Inferior parietal cortex (tissue), 1 donor: ENCODE measurements around the gene MPO.

Source experiments
- DNase-seq: peaks from one replicate; pipeline ENCODE4 v3.0.0-alpha.2; 2016; ENCODE audit errors: extremely low spot score

Gene MPO

DNA sequence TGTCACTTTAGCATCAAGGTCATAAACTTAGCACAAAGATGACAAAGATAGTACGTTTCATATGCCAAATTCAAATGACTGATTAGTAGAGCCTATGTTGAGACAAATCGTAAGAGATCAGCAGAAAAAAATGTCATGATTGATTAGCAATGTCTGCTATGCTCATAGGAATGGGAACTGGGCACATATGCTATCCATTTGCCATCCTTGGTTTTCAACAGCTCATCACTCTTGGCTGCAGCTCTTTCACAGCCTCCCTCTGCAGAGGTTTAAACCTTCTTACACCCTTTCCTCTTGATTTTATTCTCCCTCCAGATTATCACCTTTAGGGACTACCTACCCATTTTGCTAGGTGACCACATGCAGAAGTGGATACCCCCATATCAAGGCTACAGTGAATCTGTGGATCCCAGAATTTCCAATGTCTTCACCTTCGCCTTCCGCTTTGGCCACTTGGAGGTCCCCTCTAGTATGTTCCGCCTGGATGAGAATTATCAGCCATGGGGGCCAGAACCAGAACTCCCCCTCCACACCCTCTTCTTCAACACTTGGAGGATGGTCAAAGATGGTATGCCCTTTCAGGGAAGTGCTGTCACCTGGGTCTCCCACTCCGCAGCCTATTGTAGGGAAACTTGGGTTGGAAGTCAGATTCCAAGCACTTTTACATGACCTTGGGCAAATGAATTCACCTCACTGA, 16.2 kb downstream of the MPO start:
- no peak for DNase-seq

DNA sequence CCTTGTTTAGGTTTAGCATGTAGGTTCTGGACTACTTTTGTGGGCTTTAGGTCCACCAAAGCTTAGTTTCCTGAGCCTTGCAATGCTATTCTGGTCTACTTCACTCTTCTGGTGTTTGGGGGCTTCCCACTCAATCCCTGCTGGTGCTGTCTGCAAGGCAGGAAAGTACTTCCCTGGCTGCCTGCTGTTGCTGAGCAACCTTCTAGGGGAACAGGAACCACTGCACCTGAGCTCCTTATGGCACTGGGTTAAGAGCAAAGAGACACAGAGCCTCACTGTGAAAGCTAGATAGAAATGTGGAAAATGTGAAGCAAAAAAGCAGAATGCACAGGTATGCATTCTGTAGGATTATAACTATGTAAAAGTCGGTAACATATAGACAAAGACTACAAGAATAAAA, 17.0 kb downstream of the MPO start:
- no peak for DNase-seq

DNA sequence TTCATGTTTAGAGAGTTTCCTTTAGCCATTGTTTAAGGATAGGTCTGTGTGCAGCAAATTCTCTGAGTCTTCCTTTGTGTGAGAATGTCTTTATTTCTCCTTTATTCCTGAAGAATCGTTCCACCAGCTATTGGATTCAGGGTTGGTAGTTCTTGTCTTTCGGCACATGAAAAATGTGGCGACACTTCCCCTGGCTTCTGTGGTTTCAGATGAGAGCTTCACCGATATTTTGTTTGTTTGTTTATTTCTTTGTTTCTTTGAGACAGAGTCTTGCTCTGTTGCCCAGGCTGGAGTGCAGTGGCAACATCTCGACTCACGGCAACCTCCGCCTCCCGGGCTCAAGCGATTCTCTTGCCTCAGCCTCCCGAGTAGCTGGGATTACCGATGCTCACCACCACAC, 18.6 kb downstream of the MPO start:
- DNase-seq: no peak

DNA sequence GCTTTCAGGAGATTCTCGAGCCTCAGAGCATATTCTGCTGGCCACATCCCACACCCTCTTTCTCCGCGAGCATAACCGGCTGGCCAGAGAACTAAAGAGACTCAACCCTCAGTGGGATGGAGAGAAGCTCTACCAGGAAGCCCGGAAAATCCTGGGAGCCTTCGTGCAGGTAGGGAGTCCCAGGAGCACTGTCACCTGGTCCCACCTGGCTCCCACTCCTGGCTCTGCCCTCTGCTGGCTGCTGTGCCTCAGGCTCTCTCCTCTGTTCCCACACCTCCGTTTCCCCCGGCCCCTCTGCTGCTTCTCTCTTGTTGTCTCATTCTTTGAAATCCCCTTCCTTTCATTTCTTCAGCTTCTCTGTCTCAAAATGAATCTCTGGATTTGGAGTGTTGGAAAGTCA, 25.9 kb downstream of the MPO start:
- no peak for DNase-seq

DNA sequence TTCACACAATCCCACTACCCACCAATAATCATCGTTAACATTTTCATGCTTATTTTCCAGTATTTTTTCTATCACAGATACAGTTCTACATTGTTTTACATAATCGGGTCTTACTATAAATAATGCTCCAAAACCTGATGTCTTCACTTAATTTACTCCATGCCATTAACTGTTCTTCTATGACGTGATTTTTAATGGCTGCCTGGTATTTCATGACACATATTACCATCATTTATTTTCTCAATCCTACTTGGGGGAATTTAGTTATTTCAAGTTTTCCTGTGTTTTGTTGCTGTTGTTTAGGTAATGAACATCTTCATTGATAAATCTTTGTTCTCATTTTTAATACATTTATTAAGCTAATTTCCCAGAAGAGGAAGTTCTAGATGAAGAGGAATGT, 27.7 kb downstream of the MPO start:
- no peak for DNase-seq

DNA sequence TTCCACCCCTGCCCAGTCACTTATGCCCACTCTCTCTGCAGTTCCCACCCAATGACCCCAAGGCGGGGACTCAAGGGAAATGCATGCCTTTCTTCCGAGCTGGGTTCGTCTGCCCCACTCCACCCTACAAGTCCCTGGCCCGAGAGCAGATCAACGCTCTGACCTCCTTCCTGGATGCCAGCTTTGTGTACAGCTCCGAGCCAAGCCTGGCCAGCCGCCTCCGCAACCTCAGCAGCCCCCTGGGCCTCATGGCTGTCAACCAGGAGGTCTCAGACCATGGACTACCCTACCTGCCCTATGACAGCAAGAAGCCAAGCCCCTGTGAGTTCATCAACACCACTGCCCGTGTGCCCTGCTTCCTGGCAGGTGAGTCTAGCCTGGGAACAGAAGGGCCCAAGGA, 28.6 kb downstream of the MPO start:
- DNase-seq: no peak

DNA sequence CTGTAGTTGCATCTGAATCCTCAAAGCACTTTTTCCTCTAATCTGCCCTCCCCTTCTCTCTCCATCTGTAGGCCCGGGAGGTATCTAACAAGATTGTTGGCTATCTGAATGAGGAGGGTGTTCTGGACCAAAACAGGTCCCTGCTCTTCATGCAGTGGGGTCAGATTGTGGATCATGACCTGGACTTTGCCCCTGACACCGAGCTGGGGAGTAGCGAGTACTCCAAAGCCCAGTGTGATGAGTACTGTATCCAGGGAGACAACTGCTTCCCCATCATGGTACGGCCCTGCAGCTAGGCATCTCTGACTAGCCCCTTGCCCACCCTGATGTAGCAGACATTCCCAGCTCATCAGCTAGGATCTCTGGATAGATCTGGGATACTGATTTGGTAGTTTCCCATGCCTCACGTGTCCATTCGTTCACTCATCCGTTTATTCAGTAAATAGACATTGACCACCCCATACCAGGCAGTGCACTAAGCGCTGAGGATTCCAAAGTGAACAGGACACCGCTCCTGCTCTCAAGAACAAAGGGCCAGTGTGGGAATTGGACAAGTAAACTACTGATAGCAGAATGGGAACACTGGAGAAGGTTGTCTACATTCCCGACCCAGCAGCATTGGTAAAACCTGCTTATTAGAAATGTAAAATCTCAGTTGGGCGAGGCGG, 30.3 kb downstream of the MPO start:
- DNase-seq: no peak

DNA sequence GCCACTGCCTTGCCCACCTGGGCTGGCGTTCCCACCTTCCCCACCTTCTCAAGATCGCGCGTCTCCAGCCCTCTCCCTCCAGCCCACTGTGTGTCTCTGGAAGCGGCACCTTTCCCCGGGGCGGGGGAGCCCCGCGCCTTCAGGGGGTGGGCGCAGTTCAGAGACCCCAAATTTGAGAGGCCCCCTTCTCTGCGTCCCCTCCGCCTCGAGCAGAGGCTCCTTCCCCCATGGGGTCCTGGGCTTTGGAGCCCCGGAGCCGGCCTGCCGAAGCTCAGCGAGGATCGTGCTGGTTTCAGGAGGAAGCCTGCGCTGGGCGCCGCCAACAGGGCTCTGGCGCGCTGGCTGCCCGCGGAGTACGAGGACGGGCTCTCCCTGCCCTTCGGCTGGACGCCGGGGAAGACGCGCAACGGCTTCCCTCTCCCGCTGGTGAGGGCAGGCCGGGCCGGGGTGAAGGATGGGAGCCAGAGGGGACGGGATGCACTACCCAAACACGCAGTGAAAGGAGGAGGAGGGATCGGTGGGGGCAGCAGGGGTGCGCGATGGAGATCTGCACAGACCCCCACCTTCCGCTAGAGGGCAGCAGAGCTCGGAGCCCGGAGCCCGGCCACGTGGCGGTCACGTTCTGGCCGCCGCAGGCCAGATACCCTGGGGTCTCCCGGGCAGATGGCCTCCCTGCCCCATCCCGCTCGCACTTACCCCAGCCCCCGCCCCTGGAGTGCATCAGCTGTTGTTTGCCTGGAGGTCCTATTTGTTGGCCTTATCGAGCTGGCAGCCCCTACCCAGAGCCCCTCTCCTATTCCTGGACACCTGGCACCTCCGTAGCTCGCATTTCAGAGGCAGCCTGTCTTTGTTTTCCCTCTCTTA, 31.2 kb downstream of the MPO start:
- peak; percentile 69 for DNase-seq

DNA sequence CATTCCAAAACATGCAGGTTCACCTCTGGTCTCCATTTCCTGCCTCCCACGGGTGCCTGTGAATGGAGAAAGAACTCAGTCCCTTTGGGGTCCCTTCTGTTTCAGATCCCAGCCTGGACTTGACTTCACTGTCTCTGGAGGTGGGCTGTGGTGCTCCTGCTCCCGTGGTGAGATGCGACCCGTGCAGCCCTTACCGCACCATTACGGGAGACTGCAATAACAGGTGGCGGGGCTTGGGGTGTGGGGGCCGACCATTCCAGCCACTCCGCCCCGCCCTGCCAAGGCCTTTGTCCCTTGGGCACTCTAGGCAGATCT, 31.8 kb downstream of the MPO start:
- no peak for DNase-seq

DNA sequence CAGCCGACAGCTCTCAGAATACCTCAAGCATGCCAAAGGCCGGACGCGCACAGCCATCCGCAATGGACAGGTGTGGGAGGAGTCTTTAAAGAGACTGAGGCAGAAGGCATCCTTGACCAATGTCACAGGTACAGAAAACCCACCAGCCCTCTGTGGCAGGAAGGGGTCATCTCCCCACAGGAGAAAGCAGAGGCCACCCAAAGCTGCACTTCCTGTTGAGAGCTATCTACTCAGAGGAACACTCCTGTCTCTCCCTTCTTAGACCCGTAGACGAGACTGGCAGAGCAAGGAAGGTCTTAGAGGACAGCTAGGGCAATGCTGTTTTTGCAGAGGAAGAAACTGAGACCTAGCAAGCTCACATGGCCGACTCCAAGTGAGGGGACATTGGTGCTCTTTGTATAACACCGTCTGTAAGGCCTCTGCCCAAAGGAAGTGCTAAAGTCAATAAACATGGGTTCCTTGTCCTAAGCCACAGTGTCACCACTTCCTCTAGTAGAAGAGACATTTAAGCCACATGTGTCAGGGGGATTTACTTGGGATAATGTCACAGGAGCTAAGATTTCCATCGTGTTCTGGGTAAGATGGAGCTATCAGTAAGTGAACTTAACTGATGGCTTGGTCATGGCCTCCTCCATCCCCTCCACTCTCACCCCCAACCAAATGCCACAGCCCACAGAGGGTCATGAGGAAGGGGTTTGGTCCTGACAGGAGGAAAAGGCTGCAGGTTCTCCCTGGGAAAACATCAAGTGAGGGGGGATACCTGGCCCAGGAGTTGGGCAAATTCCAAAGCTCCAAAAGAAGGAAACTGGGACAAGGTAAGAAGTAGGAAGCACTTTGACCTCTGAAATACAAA, 33.0 kb downstream of the MPO start:
- no peak for DNase-seq

DNA sequence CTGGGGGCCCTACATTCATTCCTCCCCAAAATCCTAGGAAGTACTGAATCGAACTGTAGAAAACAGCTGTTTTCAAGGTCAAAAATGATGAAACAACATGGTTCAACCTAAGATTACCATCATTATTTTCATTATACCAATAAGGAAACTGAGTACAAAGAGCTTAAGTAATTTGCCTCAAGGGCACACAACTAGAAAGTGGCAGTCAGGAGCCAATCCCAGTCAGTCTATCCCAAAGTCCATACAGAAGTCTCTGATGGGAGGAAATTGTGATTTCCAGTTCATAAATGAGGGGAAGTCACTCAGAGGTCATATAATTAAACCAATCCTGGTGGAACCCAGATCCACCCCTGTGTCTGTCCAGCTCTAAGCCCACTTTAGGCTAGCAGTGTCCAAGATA, 34.0 kb downstream of the MPO start:
- no peak for DNase-seq

DNA sequence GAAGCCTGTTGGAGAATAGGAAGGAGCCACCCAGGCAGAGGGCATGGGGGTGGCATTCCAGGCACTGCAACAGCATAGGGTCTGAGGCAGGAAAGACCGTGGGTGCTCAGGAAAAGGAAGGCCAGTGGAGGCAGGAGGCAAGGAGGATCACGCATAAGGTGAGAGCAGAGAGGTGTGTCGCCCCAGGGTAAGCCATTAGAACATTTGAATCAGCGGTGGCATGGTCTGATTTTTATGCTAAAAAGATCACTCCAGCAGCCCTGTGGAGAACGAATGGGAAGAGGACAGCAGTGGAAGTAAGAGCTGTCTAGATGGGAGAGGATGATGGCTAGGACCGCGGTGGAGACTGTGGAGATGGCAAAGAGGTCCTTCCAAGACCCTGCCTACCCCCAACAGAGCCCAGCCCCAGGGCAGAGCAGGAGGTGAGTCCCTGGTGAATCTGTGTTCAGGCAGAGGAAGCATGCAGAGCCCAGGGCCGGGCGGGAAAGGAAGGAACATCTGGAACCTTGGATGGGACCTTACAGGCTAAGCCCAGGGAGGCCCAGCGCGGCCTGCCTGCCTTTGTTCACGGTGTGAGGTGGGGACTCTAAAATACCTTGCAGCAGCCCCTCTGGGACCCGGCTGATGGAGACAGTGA, 34.5 kb downstream of the MPO start:
- DNase-seq: no peak

DNA sequence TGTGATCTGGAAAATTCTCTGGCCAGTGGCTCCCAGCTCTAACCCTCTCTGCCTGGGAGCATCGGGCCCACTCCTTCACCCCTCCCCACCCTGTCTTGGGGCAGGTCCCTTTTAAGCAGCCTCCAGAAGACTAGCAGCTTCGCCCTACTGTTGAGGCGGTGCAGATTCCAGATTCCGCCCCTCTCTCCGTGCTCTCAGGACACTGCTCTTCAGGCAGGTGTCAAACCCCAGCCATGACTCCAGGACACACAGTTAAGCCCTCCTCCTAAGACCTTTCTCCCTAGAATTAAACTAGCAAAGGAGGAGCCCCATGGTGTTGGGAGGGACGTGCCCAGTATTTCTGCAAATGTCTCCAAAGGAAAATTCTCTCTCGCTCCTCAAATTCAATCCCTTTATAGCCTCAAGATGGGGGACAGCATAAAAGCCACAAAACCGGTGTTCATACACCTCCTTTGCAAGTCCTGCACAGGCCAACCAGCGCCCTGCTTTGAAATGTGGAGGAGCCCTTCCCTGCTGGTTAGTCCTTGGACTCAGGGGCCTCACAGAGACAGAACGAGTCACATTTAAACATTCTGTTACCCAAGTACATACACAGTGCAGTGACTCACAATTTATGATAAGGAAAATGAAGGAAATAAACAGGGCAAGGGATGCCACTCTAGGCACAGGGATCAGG, 35.2 kb downstream of the MPO start:
- DNase-seq: no peak

DNA sequence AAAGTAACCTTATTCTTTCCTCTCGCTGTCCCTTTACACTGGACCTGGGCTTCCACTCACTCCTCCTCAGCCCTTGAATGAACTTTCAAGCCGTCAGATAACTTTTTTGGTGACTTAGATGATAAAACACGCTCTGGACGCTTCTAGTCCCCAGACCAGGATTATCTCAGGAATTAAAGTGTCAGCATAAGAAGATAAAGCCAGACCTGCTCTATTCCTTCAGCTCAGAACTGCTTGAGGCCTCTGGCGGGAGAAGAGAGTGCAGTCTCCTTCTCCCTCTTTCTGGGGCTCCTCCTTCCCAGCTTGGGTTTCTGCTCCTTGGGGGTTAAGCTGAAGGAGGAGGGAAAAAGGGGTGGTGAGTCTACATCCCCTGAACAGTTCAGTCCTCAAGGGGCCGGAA, 35.8 kb downstream of the MPO start:
- DNase-seq: no peak

DNA sequence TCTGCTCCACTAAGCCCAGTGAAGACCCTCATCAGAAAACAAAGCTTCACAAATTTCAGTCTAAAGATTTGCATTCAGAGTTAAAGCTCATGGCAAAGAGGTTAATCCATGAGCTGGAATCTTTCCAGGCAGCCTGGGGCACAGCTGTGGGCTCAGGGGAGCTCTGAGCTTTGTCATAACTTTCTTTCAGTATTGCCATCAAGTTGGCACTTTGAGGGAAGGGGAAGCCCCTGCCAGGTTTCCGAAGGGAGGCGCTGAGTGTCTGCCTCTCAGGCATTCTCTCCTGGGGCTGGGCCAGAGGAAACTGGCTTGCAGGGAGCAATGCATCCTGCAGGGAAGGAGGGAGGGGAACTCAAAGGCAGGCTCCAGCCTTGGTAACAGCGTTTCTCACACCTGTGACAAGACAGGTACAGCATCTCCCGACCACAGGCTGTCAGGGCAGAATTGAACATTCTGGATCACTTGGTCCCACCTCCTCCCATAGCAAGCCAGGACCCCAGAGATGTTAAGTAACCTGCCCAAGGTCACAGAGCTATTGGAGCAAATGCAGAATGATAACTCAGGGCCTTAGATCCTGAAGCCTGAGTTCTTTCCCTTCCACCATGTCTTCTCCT, 38.5 kb downstream of the MPO start:
- DNase-seq: no peak

DNA sequence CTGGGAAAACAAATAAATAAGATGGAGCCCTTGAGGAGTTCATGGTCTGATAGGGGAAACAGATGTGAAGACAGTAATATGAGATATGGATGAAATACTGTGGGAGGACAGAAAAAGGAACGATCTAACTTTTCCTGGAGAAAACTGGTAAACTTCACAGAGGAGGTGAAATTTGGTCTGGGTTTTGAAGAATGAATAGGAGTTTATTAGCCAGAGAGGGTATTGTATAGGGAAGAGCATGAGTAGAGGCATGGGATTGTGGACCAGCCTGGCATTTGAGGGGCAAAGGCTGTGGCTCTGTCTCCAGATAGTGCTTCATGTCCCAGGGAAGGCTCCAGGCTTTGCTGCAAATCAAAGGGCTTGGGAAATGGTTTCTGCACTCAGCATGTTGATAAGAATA, 40.7 kb downstream of the MPO start:
- no peak for DNase-seq

DNA sequence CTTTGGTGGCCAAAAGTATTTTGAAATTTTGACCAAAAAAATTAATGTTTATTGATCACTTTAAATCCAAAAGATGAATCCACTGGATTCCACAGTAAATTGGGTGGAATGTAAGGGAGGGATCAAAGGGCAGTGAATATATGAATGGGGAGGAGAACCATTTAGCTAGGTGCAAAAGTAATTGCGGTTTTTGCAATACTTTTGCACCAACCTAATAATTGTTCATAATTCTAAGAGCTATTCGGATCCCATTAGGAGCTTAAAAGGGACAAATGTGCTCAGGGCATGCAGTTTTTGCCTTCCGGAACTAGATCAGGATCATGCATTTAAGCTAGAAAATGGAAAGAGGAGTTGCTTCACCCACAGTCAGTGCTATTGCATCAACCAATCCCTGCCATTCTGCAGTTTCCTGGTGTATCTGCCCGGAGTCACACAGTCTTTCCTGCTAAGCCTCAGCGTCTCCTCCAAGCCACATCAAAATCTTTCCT, 42.5 kb downstream of the MPO start, which contains the start of gene LPO:
Gene LPO (plus strand): TSS at position 438 of the 488 bp plus-strand sequence. CDS start 4,396 bp downstream, outside the sequence.
- DNase-seq: no peak

DNA sequence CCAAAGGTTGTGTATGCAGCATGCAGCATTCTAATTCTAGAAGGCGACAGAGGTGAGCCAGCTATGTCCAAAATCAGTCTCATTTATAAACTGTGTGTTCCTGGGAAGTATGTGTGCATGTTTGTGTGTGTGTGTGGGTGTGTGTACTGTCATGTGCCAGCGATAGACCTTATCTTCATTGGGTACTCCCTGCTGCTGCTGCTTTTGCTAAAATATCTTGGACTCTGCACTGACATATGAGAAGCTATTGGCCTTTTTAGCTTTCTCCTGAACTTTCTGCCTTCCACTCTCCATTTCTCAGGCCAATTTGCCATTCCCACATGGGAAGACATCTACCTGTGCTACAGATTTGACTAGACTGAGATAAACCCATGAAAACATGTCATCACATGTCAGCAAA, 44.3 kb downstream of the MPO start:
- no peak for DNase-seq

DNA sequence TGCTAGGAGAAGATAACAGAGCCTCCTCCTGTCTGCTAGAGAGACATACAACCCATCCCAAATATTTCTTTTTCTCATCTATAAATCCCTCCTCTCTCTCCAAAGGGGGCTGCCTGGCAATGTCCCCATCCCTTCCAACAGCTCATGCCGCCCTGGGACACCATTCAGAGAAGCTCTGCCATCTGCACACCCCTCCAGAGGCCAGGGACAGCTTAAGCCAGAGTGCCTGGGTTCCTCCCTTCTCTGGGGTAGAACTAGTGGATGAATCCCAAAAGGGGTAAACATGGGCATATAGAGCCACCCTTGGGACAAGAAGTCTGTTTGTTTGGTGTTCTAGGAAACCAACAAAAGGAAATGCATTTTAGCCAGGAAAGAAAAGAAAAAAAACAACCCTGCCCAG, 44.9 kb downstream of the MPO start:
- DNase-seq: no peak

DNA sequence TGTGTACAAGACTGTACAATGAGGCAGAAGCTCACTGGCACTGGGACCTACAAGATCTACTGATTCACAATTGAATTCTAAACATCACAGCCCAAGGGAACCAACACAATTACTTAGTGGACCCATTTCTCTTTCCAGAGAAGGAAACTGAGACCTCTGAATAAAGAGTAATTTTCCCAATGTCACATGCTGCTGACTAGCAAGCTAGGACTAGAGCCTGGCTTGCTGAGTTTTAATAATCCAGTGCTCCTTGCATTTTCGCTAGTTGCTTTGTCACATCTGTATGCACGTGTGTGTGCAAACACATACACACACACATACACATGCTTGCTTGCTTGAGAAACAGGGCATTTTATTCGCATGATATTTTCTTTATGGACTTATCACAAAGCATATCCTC, 46.2 kb downstream of the MPO start:
- no peak for DNase-seq
